ENCODE measurements around the gene BMPR1A.

DNA sequence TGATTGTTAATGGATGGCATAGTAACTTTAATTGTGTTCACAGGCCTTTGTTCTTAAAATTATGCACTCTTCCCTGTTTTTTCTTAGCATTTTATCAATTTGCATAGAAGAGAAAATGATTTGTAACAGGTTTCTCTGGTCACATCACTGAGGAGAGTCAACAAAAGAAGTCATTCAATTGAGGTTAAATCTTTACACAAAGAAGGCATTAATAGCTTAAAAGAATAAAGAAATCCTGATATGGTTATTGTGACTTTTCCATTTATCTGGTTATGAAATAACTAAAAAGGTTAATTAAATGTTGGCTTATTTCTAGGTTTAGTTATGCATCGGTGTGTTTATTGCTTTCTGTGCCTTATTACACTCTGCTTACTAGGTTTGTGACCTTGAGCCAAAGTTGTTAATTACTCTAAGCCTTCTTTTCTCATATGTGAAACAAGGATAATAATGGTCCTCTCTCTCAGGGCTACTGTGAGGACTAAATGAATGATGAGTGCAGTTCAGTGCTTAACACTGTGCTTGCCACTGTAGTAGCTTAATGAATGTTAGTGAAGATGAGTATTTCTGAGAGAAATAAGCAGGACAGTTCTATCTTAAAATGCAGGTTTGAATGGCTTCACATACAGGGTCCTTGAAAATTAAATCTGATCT lies 12.1 kb downstream of the BMPR1A start:
- TF ChIP-seq, protein P1, sequence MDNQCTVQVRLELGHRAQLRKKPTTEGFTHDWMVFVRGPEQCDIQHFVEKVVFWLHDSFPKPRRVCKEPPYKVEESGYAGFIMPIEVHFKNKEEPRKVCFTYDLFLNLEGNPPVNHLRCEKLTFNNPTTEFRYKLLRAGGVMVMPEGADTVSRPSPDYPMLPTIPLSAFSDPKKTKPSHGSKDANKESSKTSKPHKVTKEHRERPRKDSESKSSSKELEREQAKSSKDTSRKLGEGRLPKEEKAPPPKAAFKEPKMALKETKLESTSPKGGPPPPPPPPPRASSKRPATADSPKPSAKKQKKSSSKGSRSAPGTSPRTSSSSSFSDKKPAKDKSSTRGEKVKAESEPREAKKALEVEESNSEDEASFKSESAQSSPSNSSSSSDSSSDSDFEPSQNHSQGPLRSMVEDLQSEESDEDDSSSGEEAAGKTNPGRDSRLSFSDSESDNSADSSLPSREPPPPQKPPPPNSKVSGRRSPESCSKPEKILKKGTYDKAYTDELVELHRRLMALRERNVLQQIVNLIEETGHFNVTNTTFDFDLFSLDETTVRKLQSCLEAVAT (IDR thresholded peaks at IDR 0.05), result no peak
- TF ChIP-seq, protein P2, sequence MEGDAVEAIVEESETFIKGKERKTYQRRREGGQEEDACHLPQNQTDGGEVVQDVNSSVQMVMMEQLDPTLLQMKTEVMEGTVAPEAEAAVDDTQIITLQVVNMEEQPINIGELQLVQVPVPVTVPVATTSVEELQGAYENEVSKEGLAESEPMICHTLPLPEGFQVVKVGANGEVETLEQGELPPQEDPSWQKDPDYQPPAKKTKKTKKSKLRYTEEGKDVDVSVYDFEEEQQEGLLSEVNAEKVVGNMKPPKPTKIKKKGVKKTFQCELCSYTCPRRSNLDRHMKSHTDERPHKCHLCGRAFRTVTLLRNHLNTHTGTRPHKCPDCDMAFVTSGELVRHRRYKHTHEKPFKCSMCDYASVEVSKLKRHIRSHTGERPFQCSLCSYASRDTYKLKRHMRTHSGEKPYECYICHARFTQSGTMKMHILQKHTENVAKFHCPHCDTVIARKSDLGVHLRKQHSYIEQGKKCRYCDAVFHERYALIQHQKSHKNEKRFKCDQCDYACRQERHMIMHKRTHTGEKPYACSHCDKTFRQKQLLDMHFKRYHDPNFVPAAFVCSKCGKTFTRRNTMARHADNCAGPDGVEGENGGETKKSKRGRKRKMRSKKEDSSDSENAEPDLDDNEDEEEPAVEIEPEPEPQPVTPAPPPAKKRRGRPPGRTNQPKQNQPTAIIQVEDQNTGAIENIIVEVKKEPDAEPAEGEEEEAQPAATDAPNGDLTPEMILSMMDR (IDR thresholded peaks at IDR 0.05 in 2 of 3, conservative IDR thresholded peaks at IDR 0.05 in 1 of 3; ENCODE audit: control insufficient read depth in 2 of 3, extremely low read depth in 1 of 3, insufficient read depth in 1 of 3, low read depth in 3 of 3, low read length in 3 of 3), result no peak
- TF ChIP-seq EZH2 (IDR thresholded peaks at IDR 0.05; ENCODE audit: borderline replicate concordance, control insufficient read depth, low read depth, low read length), result no peak
- TF ChIP-seq, protein P3, sequence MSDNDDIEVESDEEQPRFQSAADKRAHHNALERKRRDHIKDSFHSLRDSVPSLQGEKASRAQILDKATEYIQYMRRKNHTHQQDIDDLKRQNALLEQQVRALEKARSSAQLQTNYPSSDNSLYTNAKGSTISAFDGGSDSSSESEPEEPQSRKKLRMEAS (IDR thresholded peaks at IDR 0.05; ENCODE audit: low read depth, low read length), result no peak
- no peak for TF ChIP-seq MXI1 (IDR thresholded peaks at IDR 0.05; ENCODE audit: low read depth, low read length)

Measured in GM12878 (cell line).